Liver (tissue), 9 donors: ENCODE results near the gene ZNF546. TPM values are rescaled to one million over a fixed set of nuclear protein-coding genes. Genes with fewer than 3 reads are reported as not detected.

Experiments used
- DNase-seq: peaks from one replicate; pipeline ENCODE4 v3.0.0-alpha.2; 2017; ENCODE audit warnings: low spot score
- H3K27ac ChIP-seq, 2 donors: one replicate each; pipeline ENCODE4 v1.7.0; 2013; ENCODE audit warnings: inconsistent platforms in 2 of 2, low read length in 2 of 2, control low read depth in 1 of 2, low read depth in 1 of 2, mild to moderate bottlenecking in 1 of 2
- H3K27me3 ChIP-seq, 4 donors: one replicate each; pipeline versions ENCODE4 v1.6.1 to v1.7.0; 2013; ENCODE audit warnings: low read length in 3 of 4, inconsistent platforms in 1 of 4, mild to moderate bottlenecking in 1 of 4, moderate library complexity in 1 of 4; ENCODE audit not compliant: control insufficient read depth in 4 of 4, insufficient read depth in 4 of 4
- H3K36me3 ChIP-seq, 4 donors: one replicate each; pipeline versions ENCODE4 v1.6.1 to v1.7.0; 2013; ENCODE audit warnings: low read length in 3 of 4, mild to moderate bottlenecking in 3 of 4, low read depth in 1 of 4, moderate library complexity in 1 of 4; ENCODE audit not compliant: control insufficient read depth in 4 of 4, insufficient read depth in 3 of 4
- H3K4me1 ChIP-seq, 4 donors: one replicate each; pipeline versions ENCODE4 v1.6.1 to v1.7.0; 2013; ENCODE audit warnings: low read length in 3 of 4, mild to moderate bottlenecking in 3 of 4, moderate library complexity in 1 of 4; ENCODE audit not compliant: control insufficient read depth in 4 of 4, insufficient read depth in 4 of 4
- H3K4me3 ChIP-seq, 3 donors: one replicate each; pipeline versions ENCODE4 v1.6.1 to v1.7.0; 2013; ENCODE audit warnings: low read length in 3 of 3, control low read depth in 1 of 3, low read depth in 1 of 3, mild to moderate bottlenecking in 1 of 3
- H3K9ac ChIP-seq, 2 donors: one replicate each; pipeline ENCODE4 v1.7.0; 2013; ENCODE audit warnings: low read length in 2 of 2, mild to moderate bottlenecking in 2 of 2, moderate library complexity in 2 of 2, control low read depth in 1 of 2, low read depth in 1 of 2
- H3K9me3 ChIP-seq, 4 donors: one replicate each; pipeline versions ENCODE4 v1.6.1 to v1.7.0; 2013; ENCODE audit warnings: low read length in 3 of 4; ENCODE audit not compliant: control insufficient read depth in 4 of 4
- ATF3 ChIP-seq: IDR thresholded peaks from 2 replicates; pipeline ENCODE4 v1.6.1; 2016; ENCODE audit warnings: antibody characterized with exemption
- CTCF ChIP-seq: fragments of 150-350 bp; IDR thresholded peaks from 2 replicates; pipeline ENCODE4 v1.5.1; 2017; ENCODE audit warnings: improper control_type of control experiment, low read depth, low read length; ENCODE audit not compliant: missing input control
- EGR1 ChIP-seq, 2 donors: IDR thresholded peaks; 2 replicates each; pipeline ENCODE4 v1.6.1; 2016 to 2018; ENCODE audit warnings: antibody characterized with exemption in 2 of 2, low read depth in 2 of 2
- FOXA1 ChIP-seq: IDR thresholded peaks from 2 replicates; pipeline ENCODE4 v1.6.1; 2016; ENCODE audit warnings: antibody characterized with exemption
- FOXA2 ChIP-seq: IDR thresholded peaks from 2 replicates; pipeline ENCODE4 v1.6.1; 2016; ENCODE audit warnings: antibody characterized with exemption
- GABPA ChIP-seq, 2 donors: IDR thresholded peaks in 1 of 2; conservative IDR thresholded peaks in 1 of 2; 2 replicates each; pipeline ENCODE4 v1.6.1; 2016; ENCODE audit warnings: antibody characterized with exemption in 2 of 2, mild to moderate bottlenecking in 1 of 2, moderate library complexity in 1 of 2
- HNF4A ChIP-seq, 2 donors: conservative IDR thresholded peaks; 2 replicates each; pipeline ENCODE4 v1.6.1; 2016; ENCODE audit warnings: antibody characterized with exemption in 2 of 2, mild to moderate bottlenecking in 2 of 2
- HNF4G ChIP-seq: IDR thresholded peaks from 2 replicates; pipeline ENCODE4 v1.6.1; 2016; ENCODE audit warnings: antibody characterized with exemption
- JUND ChIP-seq, 2 donors: IDR thresholded peaks; 2 replicates each; pipeline ENCODE4 v1.6.1; 2016; ENCODE audit warnings: antibody characterized with exemption in 2 of 2
- MAX ChIP-seq: IDR thresholded peaks from 2 replicates; pipeline ENCODE4 v1.6.1; 2016; ENCODE audit warnings: antibody characterized with exemption
- NR2F2 ChIP-seq: IDR thresholded peaks from 2 replicates; pipeline ENCODE4 v1.6.1; 2016; ENCODE audit warnings: antibody characterized with exemption
- RAD21 ChIP-seq, 2 donors: IDR thresholded peaks; 2 replicates each; pipeline ENCODE4 v1.6.1; 2016; ENCODE audit warnings: antibody characterized with exemption in 2 of 2, mild to moderate bottlenecking in 2 of 2
- REST ChIP-seq: IDR thresholded peaks from 2 replicates; pipeline ENCODE4 v1.6.1; 2016; ENCODE audit warnings: antibody characterized with exemption, mild to moderate bottlenecking
- RXRA ChIP-seq, 2 donors: IDR thresholded peaks; 2 replicates each; pipeline ENCODE4 v1.6.1; 2017 to 2018; ENCODE audit warnings: antibody characterized with exemption in 2 of 2, mild to moderate bottlenecking in 1 of 2
- SP1 ChIP-seq: IDR thresholded peaks from 2 replicates; pipeline ENCODE4 v1.6.1; 2018; ENCODE audit warnings: antibody characterized with exemption, mild to moderate bottlenecking
- TAF1 ChIP-seq: conservative IDR thresholded peaks from 2 replicates; pipeline ENCODE4 v1.6.1; 2016; ENCODE audit warnings: antibody characterized with exemption, mild to moderate bottlenecking
- YY1 ChIP-seq: IDR thresholded peaks from 2 replicates; pipeline ENCODE4 v1.6.1; 2016; ENCODE audit warnings: antibody characterized with exemption, mild to moderate bottlenecking
- ZBTB33 ChIP-seq: IDR thresholded peaks from 2 replicates; pipeline ENCODE4 v1.6.1; 2016; ENCODE audit warnings: antibody characterized with exemption
- WGBS: extraction: QIAGEN DNeasy Blood & Tissue Kit; methylation state at CpG from one replicate; pipeline ENCODE4 v1.1.7; 2013; 5-methylcytosine and 5-hydroxymethylcytosine counted together
- polyA plus RNA-seq, 2 donors: library from polyadenylated mRNA; stranded (reverse) in 1 of 2; unstranded in 1 of 2; fragments of 200-250 nt in 1 of 2; fragments of >200 nt in 1 of 2; fragmentation: Nextera tagmentation in 1 of 2; extraction: Ambion mirVana in 1 of 2; gene quantifications; one replicate each; pipeline versions ENCODE4 v1.2.1 to v1.2.3, GENCODE V29; 2013 to 2015
- total RNA-seq, 2 donors: library from RNA; depleted of rRNA; stranded (reverse); fragments of >200 nt; gene quantifications; one replicate each; pipeline ENCODE4 v1.2.3, GENCODE V29; 2014
- donor health status: healthy.
- donor health status: healthy.
- donor health status: healthy.
- donor health status: healthy.
- donor health status: healthy.

The ZNF546 gene
- total and polyA plus RNA-seq, 4 donors, result 1.1 to 4.9 (median 2.2) TPM

- H3K36me3 ChIP-seq, result peaks cover 0 to 12% (median 5%) of the 10 kb centered on the region in 4 donors
- peaks cover 0 to 13% (median 5%) of the 10 kb centered on the region in 4 donors for H3K9me3 ChIP-seq
- DNase-seq, result no peak
- H3K9ac ChIP-seq, result no peak overlapping the region
- no peak overlapping the region for H3K4me3 ChIP-seq
- no peak for TF ChIP-seq ATF3
- no peak for TF ChIP-seq NR2F2
- TF ChIP-seq TAF1, result no peak
- no peak for TF ChIP-seq RAD21 (IDR thresholded peaks at IDR 0.05)
- no peak for TF ChIP-seq GABPA (IDR thresholded peaks at IDR 0.05 in 1 of 2, conservative IDR thresholded peaks at IDR 0.05 in 1 of 2)
- no peak for TF ChIP-seq MAX
- no peak for TF ChIP-seq EGR1 (IDR thresholded peaks at IDR 0.05; ENCODE audit: low read depth in 2 of 2)
- TF ChIP-seq JUND (IDR thresholded peaks at IDR 0.05), result no peak
- TF ChIP-seq RXRA (IDR thresholded peaks at IDR 0.05), result no peak
- no peak for TF ChIP-seq FOXA1
- TF ChIP-seq HNF4A (conservative IDR thresholded peaks at IDR 0.05), result no peak
- TF ChIP-seq HNF4G, result no peak
- TF ChIP-seq YY1, result no peak
- TF ChIP-seq SP1, result no peak
- H3K27ac ChIP-seq, result no peak overlapping the region
- H3K27me3 ChIP-seq, result no peaks in the 10 kb centered on the region
- H3K4me1 ChIP-seq, result no peaks in the 10 kb centered on the region
Observed at GRCh38 chr19:39987167-39987566, 9.7 kb upstream of the ZNF546 start.

GRCh38 chr19:39987596-39987995, 9.3 kb upstream of the ZNF546 start:
- no peaks in the 10 kb centered on the region for H3K4me1 ChIP-seq
- TF ChIP-seq ATF3 (no peak), ZBTB33 (no peak), RXRA (IDR thresholded peaks at IDR 0.05) (no peak), REST (no peak), YY1 (no peak), HNF4A (conservative IDR thresholded peaks at IDR 0.05) (no peak), NR2F2 (no peak), FOXA2 (no peak), JUND (IDR thresholded peaks at IDR 0.05) (no peak), HNF4G (no peak), GABPA (IDR thresholded peaks at IDR 0.05 in 1 of 2, conservative IDR thresholded peaks at IDR 0.05 in 1 of 2) (no peak), TAF1 (no peak), CTCF (no peak), FOXA1 (no peak), RAD21 (IDR thresholded peaks at IDR 0.05) (no peak)

More at GRCh38 chr19:39987596-39987995, 9.3 kb upstream of the ZNF546 start:
- H3K36me3 ChIP-seq, result peaks cover 0 to 8% (median 3%) of the 10 kb centered on the region in 4 donors
- H3K9ac ChIP-seq, result no peak overlapping the region
- no peaks in the 10 kb centered on the region for H3K27me3 ChIP-seq
- H3K27ac ChIP-seq, result no peak overlapping the region
- no peak for DNase-seq
- peaks cover 0 to 13% (median 5%) of the 10 kb centered on the region in 4 donors for H3K9me3 ChIP-seq
- H3K4me3 ChIP-seq, result no peak overlapping the region
- 96% methylated on average over 1 of the region's 1 CpG for WGBS
